Kidney (tissue), 11 donors: ENCODE data around the gene FAM185A. TPM values are rescaled to one million over a fixed set of nuclear protein-coding genes. Genes with fewer than 3 reads are reported as not detected.
"Not testable (repeated sequence)": the region's sequence is repeated elsewhere in the genome, so short reads cannot be mapped to it uniquely, and the experiment has no call there.

ENCODE experiments used
- DNase-seq, 5 donors: peaks; one replicate each; pipeline ENCODE4 v3.0.0-alpha.2; 2013 to 2020
- FAIRE-seq: peaks from 2 replicates; lab custom pipeline; 2012; peaks lifted over from hg19 to GRCh38; lab: Jason Lieb, UNC
- H3K27ac ChIP-seq, 2 donors: one replicate each; pipeline ENCODE4 v1.7.0; 2013; ENCODE audit warnings: low read depth in 2 of 2, low read length in 2 of 2, inconsistent platforms in 1 of 2
- H3K27me3 ChIP-seq: one replicate; pipeline ENCODE4 v1.7.1; 2013; ENCODE audit warnings: low read length, inconsistent platforms; ENCODE audit not compliant: control insufficient read depth, insufficient read depth
- H3K36me3 ChIP-seq, 3 donors: one replicate each; pipeline versions ENCODE4 v1.7.0 to v1.7.1; 2013; ENCODE audit warnings: low read length in 3 of 3, control low read depth in 1 of 3, inconsistent platforms in 1 of 3; ENCODE audit not compliant: insufficient read depth in 3 of 3, control insufficient read depth in 2 of 3
- H3K4me1 ChIP-seq, 3 donors: one replicate each; pipeline versions ENCODE4 v1.7.0 to v1.7.1; 2013; ENCODE audit warnings: low read length in 3 of 3, inconsistent platforms in 1 of 3, low read depth in 1 of 3; ENCODE audit not compliant: control insufficient read depth in 2 of 3, insufficient read depth in 2 of 3
- H3K4me3 ChIP-seq, 3 donors: one replicate each; pipeline versions ENCODE4 v1.7.0 to v1.8.1; 2013; ENCODE audit warnings: low read length in 3 of 3, control low read depth in 1 of 3, inconsistent platforms in 1 of 3
- H3K9ac ChIP-seq, 3 donors: one replicate each; pipeline versions ENCODE4 v1.7.0 to v1.7.1; 2013; ENCODE audit warnings: low read length in 3 of 3, control low read depth in 1 of 3, inconsistent platforms in 1 of 3
- H3K9me3 ChIP-seq, 3 donors: one replicate each; pipeline versions ENCODE4 v1.7.0 to v1.7.1; 2013; ENCODE audit warnings: low read length in 3 of 3, control low read depth in 1 of 3, inconsistent platforms in 1 of 3; ENCODE audit not compliant: control insufficient read depth in 2 of 3, insufficient read depth in 1 of 3
- intact Hi-C: fragments of 100-400 bp; cut with DNase I; formaldehyde crosslinking; loops from one replicate; pipeline ENCODE4 v1.11.1; 2022
- polyA plus RNA-seq: library from polyadenylated mRNA; stranded (reverse); fragments of 350-450 nt; fragmentation: Illumina TruSeq; extraction: RNeasy Lipid Tissue Mini Kit (QIAGEN cat#74804); gene quantifications from one replicate; pipeline ENCODE4 v1.2.3, GENCODE V29; 2014; ENCODE audit warnings: low read depth, low replicate concordance; ENCODE audit not compliant: insufficient read depth
- total RNA-seq: library from RNA; stranded (reverse); fragmentation: NEBNext Ultra II Directional; extraction: Animal tissue kit (Norgen Biotek cat#: 25700); gene quantifications from one replicate; pipeline ENCODE4 v1.2.1, GENCODE V29; 2021
- donor health status: control.
- donor health status: control.
- donor health status: DM: yes; HTN: yes; CAD: no.
- donor health status: Normal renal cell carcinoma (clear cell type).

The FAM185A gene
- total and polyA plus RNA-seq, 2 donors from 2014 or later, result 6.5 to 10.4 TPM

DNA sequence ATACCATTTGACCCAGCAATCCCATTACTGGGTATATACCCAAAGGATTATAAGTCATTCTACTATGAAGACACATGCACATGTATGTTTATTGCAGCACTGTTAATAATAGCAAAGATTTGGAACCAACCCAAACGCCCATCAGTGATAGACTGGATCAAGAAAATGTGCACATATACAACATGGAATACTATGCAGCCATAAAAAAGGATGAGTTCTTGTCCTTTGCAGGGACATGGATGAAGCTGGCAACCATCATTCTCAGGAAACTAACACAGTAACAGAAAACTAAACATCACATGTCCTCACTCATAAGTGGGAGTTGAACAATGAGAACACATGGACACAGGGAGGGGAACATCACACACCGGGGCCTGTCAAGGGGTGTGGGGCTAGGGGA, 19.1 kb upstream of the FAM185A start:
- not testable (repeated sequence) for H3K9me3 ChIP-seq

DNA sequence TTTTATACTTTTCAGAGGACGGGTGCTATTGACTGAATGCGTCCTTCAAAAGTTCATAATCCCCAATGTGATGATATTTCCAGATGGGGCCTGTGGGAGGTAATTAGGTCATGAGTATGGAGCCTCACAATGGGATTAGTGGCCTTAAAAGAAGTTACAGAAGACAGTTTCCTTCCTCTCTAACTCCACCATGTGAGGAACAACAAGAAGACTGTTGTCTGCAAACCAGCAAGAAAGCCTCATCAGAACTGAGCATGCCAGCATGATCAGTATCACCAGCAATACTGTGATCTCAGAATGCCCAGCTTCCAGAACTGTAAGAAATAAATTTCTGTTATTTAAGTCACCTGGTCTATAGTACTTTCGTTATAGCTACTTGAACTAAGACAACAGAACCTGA, 18.4 kb upstream of the FAM185A start:
- intact Hi-C loops, FAIRE-seq, H3K36me3 ChIP-seq: not testable (repeated sequence)

More for the DNA sequence above, 19.1 kb upstream of the FAM185A start:
- H3K36me3 ChIP-seq, H3K9ac ChIP-seq, H3K27ac ChIP-seq, intact Hi-C loops, H3K4me1 ChIP-seq, DNase-seq, H3K4me3 ChIP-seq, FAIRE-seq, H3K27me3 ChIP-seq: not testable (repeated sequence)

DNA sequence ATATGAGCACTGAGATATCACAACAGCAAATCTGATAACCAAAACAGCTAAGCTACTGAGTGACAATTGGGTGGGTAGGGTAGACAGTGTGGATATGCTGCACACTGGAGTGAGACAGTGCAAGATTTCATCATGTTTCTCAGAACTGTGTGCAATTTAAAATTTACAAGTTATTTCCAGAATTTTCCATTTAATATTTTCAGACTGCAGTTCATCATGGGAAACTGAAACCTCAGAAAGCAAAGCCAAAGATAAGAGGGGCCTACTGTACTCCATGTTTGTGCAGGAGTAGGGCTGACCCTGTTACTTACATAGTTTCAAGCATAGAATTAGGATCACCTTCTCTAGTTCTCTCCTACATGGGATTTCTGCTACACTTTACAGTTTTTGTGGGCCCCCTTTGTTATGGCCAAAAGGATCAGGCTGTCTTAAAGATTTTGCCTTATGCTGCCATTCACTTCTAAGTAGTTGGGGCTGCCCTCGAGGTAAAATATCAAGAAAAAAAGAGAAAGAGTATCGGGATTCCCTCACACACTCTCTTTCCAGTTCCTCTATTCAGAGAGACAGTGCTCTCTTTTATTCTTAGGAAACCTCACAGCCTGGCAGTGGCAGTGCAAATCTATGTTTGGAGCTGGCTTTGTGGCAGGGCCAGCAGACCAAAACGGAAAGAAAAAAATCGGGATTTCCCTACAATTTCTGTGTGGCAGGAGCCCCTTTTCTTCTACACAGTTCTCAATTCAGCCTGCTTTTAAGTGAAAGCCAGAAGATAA, 6.6 kb upstream of the FAM185A start:
- H3K27ac ChIP-seq, H3K4me3 ChIP-seq, H3K27me3 ChIP-seq, H3K36me3 ChIP-seq, H3K4me1 ChIP-seq, H3K9me3 ChIP-seq, H3K9ac ChIP-seq, FAIRE-seq, DNase-seq, intact Hi-C loops: not testable (repeated sequence)

More for the DNA sequence above, 18.4 kb upstream of the FAM185A start:
- not testable (repeated sequence) for DNase-seq, H3K9me3 ChIP-seq, H3K4me3 ChIP-seq, H3K4me1 ChIP-seq, H3K27me3 ChIP-seq, H3K9ac ChIP-seq, H3K27ac ChIP-seq

DNA sequence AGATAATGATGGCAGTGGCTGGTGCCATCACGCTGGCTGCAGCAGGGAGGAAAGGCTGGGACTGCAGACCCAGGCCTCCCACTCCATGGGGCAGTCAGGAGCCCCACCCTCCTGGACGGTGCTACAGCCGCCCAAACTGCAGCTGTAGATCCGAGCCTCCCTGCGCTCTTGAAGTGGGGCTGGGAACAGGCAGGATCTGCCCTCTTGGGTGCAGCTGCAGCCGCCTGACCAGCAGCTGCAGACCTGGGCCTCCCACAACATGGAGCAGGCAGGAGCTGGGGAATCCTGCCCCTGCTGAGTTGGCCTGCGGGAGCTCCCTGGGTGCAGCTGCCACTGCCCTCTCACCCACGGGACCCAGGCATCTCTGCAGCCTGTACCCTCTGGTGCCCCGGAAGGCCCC, 4.9 kb upstream of the FAM185A start:
- FAIRE-seq, H3K4me3 ChIP-seq, H3K27me3 ChIP-seq, H3K4me1 ChIP-seq, intact Hi-C loops, H3K27ac ChIP-seq, H3K36me3 ChIP-seq, H3K9ac ChIP-seq, H3K9me3 ChIP-seq: not testable (repeated sequence)
- peak in 1 of 5 donors; percentile 35 for DNase-seq

DNA sequence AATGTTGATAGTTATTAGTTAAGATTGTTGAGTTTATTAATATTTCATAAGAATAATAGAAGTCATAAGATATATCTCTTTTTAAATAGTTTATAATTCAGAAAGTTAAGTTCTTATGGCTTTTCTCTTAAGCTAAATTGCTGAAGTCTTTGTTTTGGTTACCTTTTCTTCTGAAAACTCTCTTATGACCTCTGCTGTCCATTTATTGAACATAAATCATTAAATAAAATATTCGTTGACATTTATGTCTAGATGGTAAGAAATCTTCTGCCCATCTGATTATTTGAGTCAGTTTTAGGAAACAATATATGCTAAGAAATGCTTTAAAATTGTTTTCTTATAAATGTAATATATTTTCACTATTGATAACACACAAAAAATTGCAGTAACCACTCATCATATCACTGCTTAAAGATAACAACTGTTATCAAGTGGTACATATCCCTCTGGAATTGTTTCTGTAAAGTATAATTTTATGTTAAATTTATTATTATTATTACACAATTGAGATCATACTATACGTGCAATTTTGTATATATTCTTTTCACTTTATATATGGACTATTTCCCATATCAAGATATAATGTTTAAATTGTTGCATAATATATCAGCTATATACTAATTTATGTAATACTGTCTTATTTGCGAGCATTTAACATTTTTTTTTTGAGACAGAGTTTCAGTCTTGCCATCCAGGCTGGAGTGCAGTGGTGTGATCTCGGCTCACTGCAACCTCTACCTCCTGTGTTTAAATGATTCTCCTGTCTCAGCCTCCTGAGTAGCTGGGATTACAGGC, 3.1 kb upstream of the FAM185A start:
- H3K4me3 ChIP-seq, H3K27me3 ChIP-seq, DNase-seq, H3K4me1 ChIP-seq, H3K27ac ChIP-seq, intact Hi-C loops, H3K36me3 ChIP-seq, H3K9ac ChIP-seq, H3K9me3 ChIP-seq: not testable (repeated sequence)
- peak; percentile 95 for FAIRE-seq

DNA sequence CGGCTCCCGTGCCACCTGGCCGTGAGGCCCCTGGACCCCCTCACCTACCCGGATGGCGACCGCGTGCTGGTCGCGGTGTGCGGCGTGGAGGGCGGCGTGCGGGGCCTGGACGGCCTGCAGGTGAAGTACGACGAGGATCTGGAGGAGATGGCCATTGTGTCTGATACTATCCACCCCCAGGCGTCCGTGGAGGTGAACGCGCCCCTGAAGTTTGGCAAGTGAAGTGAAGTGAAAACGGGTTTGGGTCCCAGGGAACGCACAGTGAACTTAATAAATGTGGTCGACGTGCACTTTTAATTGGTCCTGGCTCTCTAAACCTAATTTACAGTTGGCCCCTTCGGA, 617 bp downstream of the FAM185A start:
- H3K9me3 ChIP-seq, DNase-seq, H3K36me3 ChIP-seq, FAIRE-seq, H3K27me3 ChIP-seq, H3K27ac ChIP-seq, intact Hi-C loops, H3K4me1 ChIP-seq: not testable (repeated sequence)
- peak overlapping the region in 1 of 3 donors; percentile 44 for H3K9ac ChIP-seq
- H3K4me3 ChIP-seq, result peak overlapping the region; percentile 21 to 80 (median 80)
